ENCODE results near the gene MAPK8. TPM values are rescaled to one million over a fixed set of nuclear protein-coding genes. Genes with fewer than 3 reads are reported as not detected.
A peak's percentile ranks its signal among the peaks of the same experiment; 100 is the strongest.
"Not testable (repeated sequence)": the region's sequence is repeated elsewhere in the genome, so short reads cannot be mapped to it uniquely, and the experiment has no call there.

MAPK8 gene
- 60.1 TPM for polyA plus RNA-seq (2012; ENCODE audit: missing spikeins)

- TF ChIP-seq POLR2A (IDR thresholded peaks at IDR 0.05; ENCODE audit: low read depth, low read length): peak; percentile 84
- TF ChIP-seq TAF1 (IDR thresholded peaks at IDR 0.05; ENCODE audit: borderline replicate concordance, low read depth, low read length): no peak
- TF ChIP-seq POLR2AphosphoS5 (IDR thresholded peaks at IDR 0.05; ENCODE audit: low read depth, low read length): peak; percentile 67; the same call in 1 of the 2 replicates
- FAIRE-seq (peak; percentile 98), DNase-seq (ENCODE audit: insufficient read length) (peak; percentile 95)
These were observed at the start of gene MAPK8 for GRCh38 chr10:48306265-48306869. TSS of gene MAPK8 (plus strand) at chr10:48306677. CDS start at chr10:48401661, 94,984 bp downstream.

GRCh38 chr10:48257407-48257961 lies 49.0 kb upstream of the MAPK8 start:
- DNase-seq (ENCODE audit: insufficient read length): no peak
- no peak for FAIRE-seq
- no peak for TF ChIP-seq TAF1 (IDR thresholded peaks at IDR 0.05; ENCODE audit: borderline replicate concordance, low read depth, low read length)
- TF ChIP-seq POLR2A (IDR thresholded peaks at IDR 0.05; ENCODE audit: low read depth, low read length): no peak
- TF ChIP-seq POLR2AphosphoS5 (IDR thresholded peaks at IDR 0.05; ENCODE audit: low read depth, low read length): no peak

- DNase-seq (ENCODE audit: insufficient read length): no peak
- FAIRE-seq: no peak
- no peak for TF ChIP-seq POLR2A (IDR thresholded peaks at IDR 0.05; ENCODE audit: low read depth, low read length)
- no peak for TF ChIP-seq TAF1 (IDR thresholded peaks at IDR 0.05; ENCODE audit: borderline replicate concordance, low read depth, low read length)
- no peak for TF ChIP-seq POLR2AphosphoS5 (IDR thresholded peaks at IDR 0.05; ENCODE audit: low read depth, low read length)
These were observed 48.4 kb upstream of the MAPK8 start for GRCh38 chr10:48258105-48258504.

- no peak for TF ChIP-seq POLR2A (IDR thresholded peaks at IDR 0.05; ENCODE audit: low read depth, low read length)
- no peak for TF ChIP-seq TAF1 (IDR thresholded peaks at IDR 0.05; ENCODE audit: borderline replicate concordance, low read depth, low read length)
- TF ChIP-seq POLR2AphosphoS5 (IDR thresholded peaks at IDR 0.05; ENCODE audit: low read depth, low read length): no peak
- DNase-seq (ENCODE audit: insufficient read length) (no peak), FAIRE-seq (peak; percentile 79)
These were observed 39.9 kb upstream of the MAPK8 start for GRCh38 chr10:48266528-48266927.

- TF ChIP-seq TAF1 (IDR thresholded peaks at IDR 0.05; ENCODE audit: borderline replicate concordance, low read depth, low read length): no peak
- no peak for TF ChIP-seq POLR2A (IDR thresholded peaks at IDR 0.05; ENCODE audit: low read depth, low read length)
- TF ChIP-seq POLR2AphosphoS5 (IDR thresholded peaks at IDR 0.05; ENCODE audit: low read depth, low read length): no peak
- DNase-seq (ENCODE audit: insufficient read length) (no peak), FAIRE-seq (no peak)
These were observed 35.3 kb upstream of the MAPK8 start for GRCh38 chr10:48271047-48271730.

GRCh38 chr10:48272682-48273081 lies 33.8 kb upstream of the MAPK8 start:
- DNase-seq (ENCODE audit: insufficient read length): no peak
- peak; percentile 27 for FAIRE-seq
- TF ChIP-seq POLR2AphosphoS5 (IDR thresholded peaks at IDR 0.05; ENCODE audit: low read depth, low read length) (no peak), TAF1 (IDR thresholded peaks at IDR 0.05; ENCODE audit: borderline replicate concordance, low read depth, low read length) (no peak), POLR2A (IDR thresholded peaks at IDR 0.05; ENCODE audit: low read depth, low read length) (no peak)

GRCh38 chr10:48273741-48274140 lies 32.7 kb upstream of the MAPK8 start:
- TF ChIP-seq POLR2A (IDR thresholded peaks at IDR 0.05; ENCODE audit: low read depth, low read length): no peak
- TF ChIP-seq TAF1 (IDR thresholded peaks at IDR 0.05; ENCODE audit: borderline replicate concordance, low read depth, low read length): no peak
- TF ChIP-seq POLR2AphosphoS5 (IDR thresholded peaks at IDR 0.05; ENCODE audit: low read depth, low read length): no peak
- no peak for DNase-seq (ENCODE audit: insufficient read length)
- no peak for FAIRE-seq

- DNase-seq (ENCODE audit: insufficient read length) (no peak), FAIRE-seq (no peak)
- TF ChIP-seq TAF1 (IDR thresholded peaks at IDR 0.05; ENCODE audit: borderline replicate concordance, low read depth, low read length) (no peak), POLR2A (IDR thresholded peaks at IDR 0.05; ENCODE audit: low read depth, low read length) (no peak), POLR2AphosphoS5 (IDR thresholded peaks at IDR 0.05; ENCODE audit: low read depth, low read length) (no peak)
These were observed 31.8 kb upstream of the MAPK8 start, which contains the start of gene FRMPD2 for GRCh38 chr10:48274636-48275035. TSS of gene FRMPD2 (minus strand) at chr10:48274696. CDS start at chr10:48274567, 129 bp downstream.

GRCh38 chr10:48277093-48277492 lies 29.4 kb upstream of the MAPK8 start:
- TF ChIP-seq POLR2AphosphoS5 (IDR thresholded peaks at IDR 0.05; ENCODE audit: low read depth, low read length) (no peak), TAF1 (IDR thresholded peaks at IDR 0.05; ENCODE audit: borderline replicate concordance, low read depth, low read length) (no peak), POLR2A (IDR thresholded peaks at IDR 0.05; ENCODE audit: low read depth, low read length) (no peak)
- DNase-seq (ENCODE audit: insufficient read length): no peak
- FAIRE-seq: no peak

GRCh38 chr10:48279081-48279751 lies 27.3 kb upstream of the MAPK8 start:
- FAIRE-seq (peak; percentile 94), DNase-seq (ENCODE audit: insufficient read length) (no peak)
- TF ChIP-seq TAF1 (IDR thresholded peaks at IDR 0.05; ENCODE audit: borderline replicate concordance, low read depth, low read length) (peak; percentile 51; the same call in 1 of the 2 replicates), POLR2AphosphoS5 (IDR thresholded peaks at IDR 0.05; ENCODE audit: low read depth, low read length) (no peak; the same call in 1 of the 2 replicates), POLR2A (IDR thresholded peaks at IDR 0.05; ENCODE audit: low read depth, low read length) (peak; percentile 49; the same call in 1 of the 2 replicates)

- not testable (repeated sequence) for DNase-seq (ENCODE audit: insufficient read length); FAIRE-seq
These were observed 24.8 kb upstream of the MAPK8 start for GRCh38 chr10:48281697-48282096.
